ENCODE results near the gene ITGA11.

ITGA11 gene

DNA sequence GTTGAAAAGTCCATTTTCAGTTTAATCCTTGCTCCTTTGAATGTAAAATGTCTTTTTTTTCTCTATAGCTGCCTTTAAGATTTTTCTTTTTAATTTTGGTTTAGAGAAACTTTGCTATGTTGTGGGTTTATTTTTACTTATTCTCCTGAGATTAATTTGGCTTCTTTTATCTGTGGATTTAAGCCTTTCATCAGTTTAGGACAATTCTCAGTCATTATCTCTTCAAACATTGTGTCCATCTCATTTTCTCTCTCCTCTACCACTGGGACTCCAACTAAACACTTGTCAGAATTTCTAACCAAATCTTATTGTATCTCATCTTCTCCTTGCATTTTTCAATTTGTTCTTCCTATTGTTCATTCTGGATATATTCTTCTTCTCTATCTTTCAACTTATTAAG is 12.4 kb upstream of the ITGA11 start:
- no peak for DNase-seq

DNA sequence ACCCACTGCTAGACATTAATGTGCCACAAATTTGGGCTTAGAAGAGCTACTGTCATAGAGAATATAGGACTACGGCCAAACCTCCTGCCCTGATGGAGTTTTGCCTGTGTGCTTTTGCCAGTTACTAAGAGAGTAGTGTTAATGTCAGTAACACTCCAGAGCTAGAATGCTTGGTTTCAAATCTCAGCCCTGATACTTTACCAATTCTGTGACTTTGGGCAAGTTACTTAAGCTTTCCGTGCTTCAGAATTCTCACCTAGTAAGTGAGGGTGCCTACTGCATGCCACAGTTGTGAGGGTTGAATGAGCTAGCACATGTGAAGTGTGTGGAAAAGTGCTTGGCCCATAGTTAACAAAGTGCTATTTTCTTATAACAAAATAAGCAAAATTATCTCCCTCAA is 10.9 kb upstream of the ITGA11 start:
- no peak for DNase-seq

DNA sequence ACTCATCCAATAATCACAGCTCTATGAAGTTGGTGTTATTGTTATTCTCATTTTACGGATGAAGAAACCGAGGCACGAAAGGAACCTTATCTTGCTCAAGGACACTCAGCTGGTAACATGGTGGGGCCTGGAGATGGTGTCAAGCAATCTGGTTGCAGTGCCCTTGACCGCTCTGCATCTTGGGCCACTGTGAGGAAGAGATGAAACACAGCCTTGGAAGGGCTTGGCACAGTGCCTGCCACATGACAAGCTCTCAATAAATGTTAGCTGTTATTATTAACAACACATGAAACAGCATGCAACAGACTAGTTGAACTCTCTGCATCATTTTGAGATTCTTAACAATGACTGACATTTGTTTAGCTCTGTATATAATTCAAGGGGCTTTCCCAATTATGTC is 10.1 kb upstream of the ITGA11 start:
- no peak for DNase-seq

DNA sequence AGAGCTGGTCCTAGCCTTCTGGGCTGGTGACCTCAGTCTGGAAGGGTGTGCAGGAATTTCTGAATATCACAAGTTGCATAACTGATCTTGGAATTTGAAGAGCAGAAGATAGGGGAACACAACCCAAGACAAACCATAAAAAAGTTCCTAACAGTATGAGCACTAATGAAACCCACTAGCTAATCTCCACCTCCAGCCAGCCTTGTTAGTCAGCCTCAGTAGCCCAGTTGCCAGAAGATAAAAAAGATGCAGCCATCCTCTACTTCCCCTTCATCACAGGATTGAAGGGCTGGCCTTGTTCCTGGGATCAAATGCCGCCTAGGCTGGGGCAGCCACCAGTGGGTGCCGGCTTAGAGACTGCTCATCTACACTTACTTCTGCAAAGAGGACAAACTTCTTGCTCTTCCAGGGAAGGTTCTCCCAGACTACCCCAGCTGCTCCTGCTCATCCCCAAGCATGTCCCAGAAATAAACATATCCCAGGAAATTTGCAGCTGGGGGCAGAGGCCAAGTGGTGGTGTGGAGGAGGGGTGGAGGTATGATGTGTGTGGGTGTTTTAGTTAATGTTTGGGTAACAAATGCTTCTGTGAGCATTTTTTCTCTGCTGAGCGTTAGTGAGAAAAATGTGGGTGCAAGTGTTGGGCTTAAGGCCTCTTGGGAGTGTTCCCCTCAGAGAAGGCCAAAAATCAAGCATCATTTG is 9.2 kb upstream of the ITGA11 start:
- no peak for DNase-seq

DNA sequence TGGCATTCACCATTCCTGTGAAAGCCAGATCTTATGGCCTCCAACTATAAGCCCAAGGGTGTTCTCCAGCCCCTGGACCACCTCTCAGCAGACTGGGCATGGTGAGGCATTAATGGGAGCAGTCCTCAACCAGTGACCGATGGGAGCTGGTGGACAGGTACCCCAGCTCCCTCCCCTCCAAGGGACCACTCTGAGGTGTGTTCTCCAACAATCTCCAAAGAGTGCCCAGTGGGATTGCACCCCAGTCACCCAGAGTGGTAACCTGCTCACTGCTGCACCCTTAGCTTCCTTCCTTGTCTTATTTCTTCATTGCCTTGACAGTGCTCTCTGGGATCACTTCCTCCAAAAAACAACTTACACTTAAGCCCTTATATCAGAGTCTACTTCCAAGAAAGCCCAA is 8.2 kb upstream of the ITGA11 start:
- DNase-seq, result no peak

- DNase-seq, result no peak
Measured at GRCh38 chr15:68439506-68439905, 7.5 kb upstream of the ITGA11 start.

GRCh38 chr15:68436680-68437079 is 4.7 kb upstream of the ITGA11 start:
- no peak for DNase-seq

GRCh38 chr15:68435966-68436365 is 4.0 kb upstream of the ITGA11 start:
- DNase-seq, result no peak

DNA sequence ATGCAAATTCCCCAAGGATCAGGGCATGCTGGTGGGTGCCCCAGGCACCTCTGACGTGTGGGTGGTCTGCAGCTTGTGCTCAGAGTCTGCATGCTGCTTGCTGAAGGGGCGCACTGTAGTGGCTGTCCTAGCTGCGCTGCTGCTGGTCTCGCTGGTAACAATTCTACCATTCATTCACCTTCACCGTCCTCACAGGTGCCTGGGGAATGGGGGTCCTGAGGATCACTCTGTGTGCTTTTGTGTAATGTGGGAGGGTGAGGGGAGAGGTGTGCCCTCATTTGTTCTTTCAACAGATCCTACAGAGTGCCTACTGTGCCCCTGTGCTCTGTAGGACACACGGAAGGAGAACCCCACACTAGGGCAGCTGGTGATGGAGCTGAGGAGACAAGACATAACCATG is 2.1 kb upstream of the ITGA11 start:
- no peak for DNase-seq

DNA sequence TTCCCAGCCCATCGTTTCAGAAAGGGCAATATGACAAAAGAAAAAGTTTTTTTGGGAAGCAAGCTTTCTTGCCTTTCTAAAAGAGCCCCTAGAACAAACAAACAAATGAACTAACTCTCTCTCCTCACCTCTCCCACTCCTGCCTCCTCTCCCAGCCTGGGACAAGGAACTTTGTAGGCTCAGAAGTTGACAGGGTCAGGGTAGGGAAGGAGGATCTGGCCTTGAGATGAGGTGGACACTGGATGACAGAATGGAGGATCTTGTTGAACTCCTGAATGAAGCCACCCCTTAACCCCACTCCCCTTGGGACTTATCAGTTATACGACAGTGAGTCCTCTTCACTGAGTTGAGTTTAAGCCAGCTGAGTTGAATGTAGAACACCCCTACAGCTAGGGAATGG is 1.6 kb upstream of the ITGA11 start:
- DNase-seq, result no peak

DNA sequence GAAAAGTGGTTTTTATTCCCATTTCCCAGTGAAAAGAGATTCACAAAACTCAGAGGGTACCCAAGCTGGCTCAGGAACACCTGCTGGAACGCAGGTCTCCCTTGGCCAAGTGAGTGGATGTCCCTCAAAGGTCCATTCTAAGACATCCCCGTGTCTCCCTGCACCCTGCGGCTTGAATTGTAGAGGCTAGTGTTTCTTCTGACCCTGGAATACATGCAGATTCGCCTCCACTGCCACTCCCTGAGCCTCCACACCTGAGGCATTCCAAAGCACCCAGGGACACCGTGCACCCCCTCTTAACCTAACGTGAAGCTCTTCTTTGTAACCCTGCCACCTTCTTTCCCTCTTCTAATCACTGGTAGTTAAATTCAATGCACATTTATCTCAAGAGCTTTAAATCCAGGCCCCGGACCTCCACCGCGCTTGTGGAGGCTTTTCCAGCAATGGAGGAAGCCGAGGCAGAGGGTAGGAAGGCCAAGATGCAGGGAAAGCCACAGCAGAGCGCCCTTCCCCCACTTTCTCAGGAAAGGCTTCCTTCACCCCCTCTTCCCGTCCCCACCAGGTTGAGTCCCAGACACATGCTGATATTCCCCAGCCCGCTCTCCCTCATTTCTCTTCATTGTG is 590 bp upstream of the ITGA11 start:
- DNase-seq, result no peak

GRCh38 chr15:68431037-68431791 is 749 bp downstream of the ITGA11 start:
- no peak for DNase-seq

GRCh38 chr15:68430471-68431036 is 1.4 kb downstream of the ITGA11 start:
- DNase-seq, result no peak

- DNase-seq, result no peak
Measured at GRCh38 chr15:68429691-68430470, 2.1 kb downstream of the ITGA11 start.

- DNase-seq, result no peak
Measured at GRCh38 chr15:68428431-68428940, 3.5 kb downstream of the ITGA11 start.

DNA sequence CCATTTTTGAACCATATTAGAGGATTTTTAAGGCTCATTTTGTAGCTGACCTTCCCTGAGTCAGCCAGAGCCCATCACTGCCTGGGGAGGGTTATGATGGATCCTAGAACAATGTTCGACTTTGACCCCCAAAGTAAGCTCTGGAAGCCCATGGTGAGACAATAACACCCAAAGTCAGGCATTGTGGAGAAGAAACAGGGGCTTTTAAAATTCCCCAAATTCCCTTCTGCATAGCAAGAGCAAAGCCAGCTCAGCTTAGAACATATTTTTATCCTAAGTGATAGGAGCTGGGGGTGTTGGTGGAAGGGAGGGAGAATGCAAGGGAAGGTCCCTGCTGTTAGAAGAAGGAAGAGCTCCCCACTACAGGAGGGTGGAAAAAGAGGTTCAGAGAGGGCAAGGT is 4.0 kb downstream of the ITGA11 start:
- DNase-seq, result no peak

GRCh38 chr15:68427366-68427765 is 4.6 kb downstream of the ITGA11 start:
- no peak for DNase-seq

DNA sequence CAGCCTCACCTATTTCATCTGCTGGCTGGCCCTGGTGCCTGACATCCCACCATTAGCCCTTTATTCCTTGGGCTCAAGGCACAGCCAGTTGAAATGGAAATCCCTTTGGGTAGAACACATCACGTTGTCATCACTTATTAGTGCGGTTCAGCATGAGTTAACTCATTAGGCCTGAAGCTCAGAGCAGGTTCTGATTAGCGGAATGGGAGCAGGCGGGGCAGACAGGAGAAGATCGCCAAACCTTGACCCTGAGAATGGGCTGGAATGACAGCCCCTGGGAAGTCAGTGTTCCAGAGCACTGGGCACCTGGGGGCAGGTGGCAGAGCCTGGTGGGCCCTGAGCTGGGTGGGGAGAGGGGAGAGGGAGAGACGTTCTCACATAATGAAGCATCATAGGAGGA is 5.8 kb downstream of the ITGA11 start:
- DNase-seq, result no peak

GRCh38 chr15:68425428-68426060 is 6.4 kb downstream of the ITGA11 start:
- DNase-seq, result no peak

- no peak for DNase-seq
Measured at GRCh38 chr15:68424754-68425390, 7.1 kb downstream of the ITGA11 start.

GRCh38 chr15:68423359-68424296 is 8.3 kb downstream of the ITGA11 start:
- DNase-seq, result no peak

Data from CD4-positive, alpha-beta T cell treated with Interleukin-17A for 4 hours (primary cell).